NCI-H187 treated with DMSO at 0.1 percent for 48 hours (cell line): ENCODE measurements around the gene MYEOV.

Source experiments
- DNase-seq: peaks from one replicate; lab custom pipeline; 2025; lab: John Stamatoyannopoulos, UW

Gene MYEOV

GRCh38 chr11:69343401-69344321 lies 49.7 kb downstream of the MYEOV start:
- DNase-seq: no peak

DNA sequence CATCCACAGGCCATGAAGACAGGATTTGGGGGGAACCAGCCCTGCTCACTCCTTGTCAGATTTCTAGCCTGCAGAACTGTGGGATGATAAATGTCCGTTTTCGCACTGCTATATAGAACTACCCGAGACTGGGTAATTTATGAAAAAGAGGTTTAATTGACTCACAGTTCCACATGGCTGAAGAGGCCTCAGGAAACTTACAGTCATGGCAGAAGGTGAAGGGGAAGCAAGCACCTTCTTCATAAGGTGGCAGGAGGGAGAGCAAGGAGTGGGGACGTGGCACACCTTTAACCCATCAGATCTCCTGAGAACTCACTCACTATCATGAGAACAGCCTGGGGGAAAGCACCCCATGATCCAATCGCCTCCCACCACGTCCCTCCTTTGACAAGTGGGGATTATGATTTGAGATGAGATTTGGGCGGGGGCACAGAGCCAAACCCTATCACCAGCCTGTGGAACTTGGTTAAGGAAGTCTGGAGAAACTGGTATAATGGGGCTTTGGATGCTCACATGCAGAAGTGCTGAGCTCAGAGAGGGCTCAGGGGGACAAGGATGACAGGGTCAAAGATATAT lies 50.7 kb downstream of the MYEOV start:
- no peak for DNase-seq
